ENCODE data around the gene EIF4G3.

DNA sequence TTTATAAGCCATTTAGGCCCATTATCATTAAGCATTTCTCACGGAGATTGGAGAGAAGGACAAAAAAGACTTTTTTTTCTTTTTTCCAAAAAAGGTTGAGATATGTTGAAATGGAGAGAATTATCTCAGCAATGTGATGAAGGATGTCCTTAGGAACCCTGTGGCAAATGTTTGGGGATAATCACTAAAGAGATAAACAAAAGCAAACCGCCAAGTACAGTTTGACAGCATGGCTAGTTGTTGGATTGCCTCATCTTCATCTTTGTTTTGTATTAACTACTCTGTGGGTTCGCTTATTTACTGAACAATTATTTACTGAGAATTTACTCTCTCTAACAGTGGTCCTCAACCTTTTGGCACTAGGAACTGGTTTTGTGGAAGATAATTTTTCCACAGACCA is 292.2 kb downstream of the EIF4G3 start:
- TF ChIP-seq EP300 (IDR thresholded peaks at IDR 0.05) = no peak
- TF ChIP-seq, protein P1, sequence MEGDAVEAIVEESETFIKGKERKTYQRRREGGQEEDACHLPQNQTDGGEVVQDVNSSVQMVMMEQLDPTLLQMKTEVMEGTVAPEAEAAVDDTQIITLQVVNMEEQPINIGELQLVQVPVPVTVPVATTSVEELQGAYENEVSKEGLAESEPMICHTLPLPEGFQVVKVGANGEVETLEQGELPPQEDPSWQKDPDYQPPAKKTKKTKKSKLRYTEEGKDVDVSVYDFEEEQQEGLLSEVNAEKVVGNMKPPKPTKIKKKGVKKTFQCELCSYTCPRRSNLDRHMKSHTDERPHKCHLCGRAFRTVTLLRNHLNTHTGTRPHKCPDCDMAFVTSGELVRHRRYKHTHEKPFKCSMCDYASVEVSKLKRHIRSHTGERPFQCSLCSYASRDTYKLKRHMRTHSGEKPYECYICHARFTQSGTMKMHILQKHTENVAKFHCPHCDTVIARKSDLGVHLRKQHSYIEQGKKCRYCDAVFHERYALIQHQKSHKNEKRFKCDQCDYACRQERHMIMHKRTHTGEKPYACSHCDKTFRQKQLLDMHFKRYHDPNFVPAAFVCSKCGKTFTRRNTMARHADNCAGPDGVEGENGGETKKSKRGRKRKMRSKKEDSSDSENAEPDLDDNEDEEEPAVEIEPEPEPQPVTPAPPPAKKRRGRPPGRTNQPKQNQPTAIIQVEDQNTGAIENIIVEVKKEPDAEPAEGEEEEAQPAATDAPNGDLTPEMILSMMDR (IDR thresholded peaks at IDR 0.05) = no peak
- TF ChIP-seq POLR2A (IDR thresholded peaks at IDR 0.05) = no peak
- TF ChIP-seq POLR2AphosphoS5 (IDR thresholded peaks at IDR 0.05) = no peak

All from gastroesophageal sphincter (tissue), 3 donors.